Trophoblast cell (in vitro differentiated cells and primary cell): Measurements from ENCODE around the gene HHAT.
A peak's percentile ranks its signal among the peaks of the same experiment; 100 is the strongest.

Experiments
- DNase-seq, 2 donors: peaks; one replicate each; pipeline ENCODE4 v3.0.0-alpha.2; 2016
- H2AFZ ChIP-seq: 2 replicates; pipeline ENCODE4 v1.6.1; 2013; ENCODE audit warnings: low read length, moderate library complexity, mild to moderate bottlenecking; ENCODE audit not compliant: insufficient read depth, poor library complexity
- H2AK5ac ChIP-seq: 2 replicates; pipeline ENCODE4 v1.6.1; 2013; ENCODE audit warnings: mild to moderate bottlenecking, low read length
- H2BK120ac ChIP-seq: 2 replicates; pipeline ENCODE4 v1.6.1; 2013; ENCODE audit warnings: low read length, mild to moderate bottlenecking, moderate library complexity; ENCODE audit not compliant: insufficient read depth, poor library complexity
- H2BK12ac ChIP-seq: 2 replicates; pipeline ENCODE4 v1.6.1; 2013; ENCODE audit warnings: mild to moderate bottlenecking, low read length, moderate library complexity
- H2BK5ac ChIP-seq: 2 replicates; pipeline ENCODE4 v1.6.1; 2013; ENCODE audit warnings: low read length, low read depth, moderate library complexity, mild to moderate bottlenecking; ENCODE audit not compliant: poor library complexity
- H3K14ac ChIP-seq: 2 replicates; pipeline ENCODE4 v1.6.1; 2013; ENCODE audit warnings: mild to moderate bottlenecking, low read length
- H3K18ac ChIP-seq: 2 replicates; pipeline ENCODE4 v1.6.1; 2013; ENCODE audit warnings: mild to moderate bottlenecking, low read length
- H3K23ac ChIP-seq: 2 replicates; pipeline ENCODE4 v1.6.1; 2013; ENCODE audit warnings: low read length
- H3K27ac ChIP-seq: 2 replicates; pipeline ENCODE4 v1.5.1; 2013; ENCODE audit warnings: low read depth, mild to moderate bottlenecking, inconsistent platforms, low read length, moderate library complexity
- H3K27me3 ChIP-seq: 2 replicates; pipeline ENCODE4 v1.6.1; 2013; ENCODE audit warnings: inconsistent platforms, mild to moderate bottlenecking, low read length, moderate library complexity; ENCODE audit not compliant: insufficient read depth
- H3K36me3 ChIP-seq, 2 experiments: 1 replicate in 1 of 2; 2 replicates in 1 of 2; pipeline ENCODE4 v1.6.1; 2013; ENCODE audit warnings: low read length in 2 of 2, mild to moderate bottlenecking in 2 of 2, moderate library complexity in 1 of 2; ENCODE audit not compliant: insufficient read depth in 2 of 2, control insufficient read depth in 1 of 2
- H3K4ac ChIP-seq: 2 replicates; pipeline ENCODE4 v1.6.1; 2013; ENCODE audit warnings: low read depth, mild to moderate bottlenecking, low read length, moderate library complexity
- H3K4me1 ChIP-seq, 2 experiments: 1 replicate in 1 of 2; 2 replicates in 1 of 2; pipeline ENCODE4 v1.6.1; 2013; ENCODE audit warnings: low read length in 2 of 2, mild to moderate bottlenecking in 2 of 2, moderate library complexity in 1 of 2; ENCODE audit not compliant: insufficient read depth in 2 of 2, control insufficient read depth in 1 of 2
- H3K4me2 ChIP-seq: 2 replicates; pipeline ENCODE4 v1.6.1; 2013; ENCODE audit warnings: inconsistent platforms, mild to moderate bottlenecking, low read length, moderate library complexity
- H3K4me3 ChIP-seq: 2 replicates; pipeline ENCODE4 v1.5.1; 2013; ENCODE audit warnings: mild to moderate bottlenecking, low read depth, low read length, inconsistent platforms
- H3K79me1 ChIP-seq: one replicate; pipeline ENCODE4 v1.6.1; 2013; ENCODE audit warnings: low read length
- H3K79me2 ChIP-seq: 2 replicates; pipeline ENCODE4 v1.6.1; 2013; ENCODE audit warnings: low read length, mild to moderate bottlenecking; ENCODE audit not compliant: control insufficient read depth, insufficient read depth, poor library complexity
- H3K9ac ChIP-seq: 2 replicates; pipeline ENCODE4 v1.6.1; 2013; ENCODE audit warnings: mild to moderate bottlenecking, low read length
- H3K9me3 ChIP-seq: 2 replicates; pipeline ENCODE4 v1.6.1; 2013; ENCODE audit warnings: low read depth, mild to moderate bottlenecking, control low read depth, inconsistent platforms, low read length; ENCODE audit not compliant: insufficient read depth
- H4K12ac ChIP-seq: 2 replicates; pipeline ENCODE4 v1.6.1; 2013; ENCODE audit warnings: low read depth, mild to moderate bottlenecking, low read length, moderate library complexity
- H4K8ac ChIP-seq: 2 replicates; pipeline ENCODE4 v1.6.1; 2013; ENCODE audit warnings: low read depth, mild to moderate bottlenecking, low read length, moderate library complexity
- H4K91ac ChIP-seq: one replicate; pipeline ENCODE4 v1.6.1; 2013; ENCODE audit warnings: low read depth, mild to moderate bottlenecking, low read length, moderate library complexity
- WGBS: extraction: QIAGEN DNeasy Blood & Tissue Kit; methylation state at CpG from one replicate; pipeline ENCODE4 v1.1.7; 2013; ENCODE audit warnings: missing lambda C conversion rate; ENCODE audit not compliant: insufficient read length, insufficient coverage; ENCODE audit errors: extremely low coverage; 5-methylcytosine and 5-hydroxymethylcytosine counted together

The HHAT gene

GRCh38 chr1:210448297-210448892 is 119.7 kb downstream of the HHAT start:
- WGBS = no CpG with 5 or more reads among the region's 4 CpGs
- no peaks in the 10 kb centered on the region for H3K27me3 ChIP-seq
- H3K79me1 ChIP-seq = no peaks in the 10 kb centered on the region
- no peak overlapping the region for H4K12ac ChIP-seq
- H3K9me3 ChIP-seq = no peaks in the 10 kb centered on the region
- peaks cover 2 to 3% of the 10 kb centered on the region in 2 experiments for H3K4me1 ChIP-seq
- no peak overlapping the region for H3K23ac ChIP-seq
- no peak overlapping the region for H3K9ac ChIP-seq
- no peak overlapping the region for H3K4ac ChIP-seq
- no peak overlapping the region for H2BK120ac ChIP-seq
- no peak overlapping the region for H2BK5ac ChIP-seq
- H3K36me3 ChIP-seq = no peaks in the 10 kb centered on the region
- H3K14ac ChIP-seq = no peak overlapping the region
- no peak overlapping the region for H2BK12ac ChIP-seq
- H3K79me2 ChIP-seq = no peaks in the 10 kb centered on the region
- H4K91ac ChIP-seq = no peak overlapping the region
- no peak overlapping the region for H4K8ac ChIP-seq
- H2AFZ ChIP-seq = no peak overlapping the region
- H3K18ac ChIP-seq = no peak overlapping the region
- no peak overlapping the region for H3K4me3 ChIP-seq
- H3K4me2 ChIP-seq = no peak overlapping the region
- H2AK5ac ChIP-seq = no peak overlapping the region
- peak; percentile 42 to 75 for DNase-seq
- H3K27ac ChIP-seq = no peak overlapping the region

- Histone ChIP-seq H3K23ac (no peak overlapping the region), H2BK12ac (no peak overlapping the region), H3K36me3 (no peaks in the 10 kb centered on the region), H3K18ac (no peak overlapping the region), H4K8ac (no peak overlapping the region), H3K14ac (no peak overlapping the region), H3K4me1 (no peaks in the 10 kb centered on the region), H2BK5ac (no peak overlapping the region), H4K91ac (no peak overlapping the region), H3K27ac (no peak overlapping the region), H2AK5ac (no peak overlapping the region), H4K12ac (no peak overlapping the region), H3K9ac (no peak overlapping the region), H3K9me3 (no peaks in the 10 kb centered on the region), H3K4me2 (no peak overlapping the region), H3K79me1 (no peaks in the 10 kb centered on the region), H3K4me3 (no peak overlapping the region), H3K4ac (no peak overlapping the region), H3K79me2 (no peaks in the 10 kb centered on the region), H2BK120ac (no peak overlapping the region), H2AFZ (no peak overlapping the region), H3K27me3 (no peaks in the 10 kb centered on the region)
- no CpG with 5 or more reads among the region's 8 CpGs for WGBS
- DNase-seq = no peak
Observed at GRCh38 chr1:210455840-210456603, 127.3 kb downstream of the HHAT start.

GRCh38 chr1:210456731-210457255 is 128.1 kb downstream of the HHAT start:
- Histone ChIP-seq H3K27me3 (no peaks in the 10 kb centered on the region), H4K8ac (no peak overlapping the region), H3K18ac (no peak overlapping the region), H2AK5ac (no peak overlapping the region), H4K91ac (no peak overlapping the region), H3K4me1 (no peaks in the 10 kb centered on the region), H3K4me3 (no peak overlapping the region), H2BK5ac (no peak overlapping the region), H3K79me1 (no peaks in the 10 kb centered on the region), H3K9me3 (no peaks in the 10 kb centered on the region), H3K9ac (no peak overlapping the region), H3K27ac (no peak overlapping the region), H2BK120ac (no peak overlapping the region), H3K36me3 (no peaks in the 10 kb centered on the region), H4K12ac (no peak overlapping the region), H2BK12ac (no peak overlapping the region), H3K14ac (no peak overlapping the region), H3K4ac (no peak overlapping the region), H3K4me2 (no peak overlapping the region), H2AFZ (no peak overlapping the region), H3K23ac (no peak overlapping the region), H3K79me2 (no peaks in the 10 kb centered on the region)
- no peak for DNase-seq
- WGBS = no CpG with 5 or more reads among the region's 6 CpGs

- no peak overlapping the region for H2BK12ac ChIP-seq
- no peak overlapping the region for H4K91ac ChIP-seq
- no peaks in the 10 kb centered on the region for H3K79me2 ChIP-seq
- H2AK5ac ChIP-seq = no peak overlapping the region
- H2BK5ac ChIP-seq = no peak overlapping the region
- H3K14ac ChIP-seq = no peak overlapping the region
- H3K23ac ChIP-seq = no peak overlapping the region
- H2BK120ac ChIP-seq = no peak overlapping the region
- no peak overlapping the region for H4K8ac ChIP-seq
- H3K18ac ChIP-seq = no peak overlapping the region
- no peaks in the 10 kb centered on the region for H3K4me1 ChIP-seq
- H3K36me3 ChIP-seq = no peaks in the 10 kb centered on the region
- H3K9ac ChIP-seq = no peak overlapping the region
- no peak overlapping the region for H3K4me2 ChIP-seq
- no CpG with 5 or more reads among the region's 4 CpGs for WGBS
- H3K4ac ChIP-seq = no peak overlapping the region
- H3K9me3 ChIP-seq = no peaks in the 10 kb centered on the region
- H3K27ac ChIP-seq = no peak overlapping the region
- DNase-seq = no peak
- no peak overlapping the region for H4K12ac ChIP-seq
- H3K27me3 ChIP-seq = no peaks in the 10 kb centered on the region
- no peak overlapping the region for H3K4me3 ChIP-seq
- no peak overlapping the region for H2AFZ ChIP-seq
- no peaks in the 10 kb centered on the region for H3K79me1 ChIP-seq
Observed at GRCh38 chr1:210457568-210457967, 128.9 kb downstream of the HHAT start.
